GM12878 (cell line): ENCODE measurements around the gene HMX2. TPM values are rescaled to one million over a fixed set of nuclear protein-coding genes. Genes with fewer than 3 reads are reported as not detected.

Experiments
- ATAC-seq: fragments of 200-7000 bp; cut with Tn5 transposase; 3 replicates; pipeline ENCODE4 v1.9.1; 2020; ENCODE audit warnings: mild to moderate bottlenecking, moderate library complexity
- BruUV-seq: library from RNA; stranded (reverse); fragments of 400-500 nt; replicated peaks from 2 replicates; lab custom pipeline; 2021; lab: Mats Ljungman, UMichigan
- CTCF ChIA-PET: fragments of 300-600 bp; sonication (Branson Sonifier 250); formaldehyde crosslinking; extraction: SDS; loops from one replicate; lab custom pipeline; 2021; ENCODE audit warnings: inconsistent platforms; lab: Yijun Ruan, JAX
- POLR2A ChIA-PET: fragments of 350-600 bp; formaldehyde crosslinking; extraction: SDS; loops from one replicate; lab custom pipeline; 2021; ENCODE audit warnings: inconsistent platforms; lab: Charles Lee
- RAD21 ChIA-PET: fragments of 300-600 bp; sonication (Branson Sonifier 250); formaldehyde crosslinking; loops from one replicate; lab custom pipeline; 2023; ENCODE audit warnings: antibody characterized with exemption; ENCODE audit not compliant: unreplicated experiment; lab: Charles Lee
- SMC1A ChIA-PET: fragments of 300-600 bp; sonication (Branson Sonifier 250); formaldehyde crosslinking; loops from one replicate; lab custom pipeline; 2023; ENCODE audit not compliant: unreplicated experiment, uncharacterized antibody; lab: Charles Lee
- DNase-seq: peaks from one replicate; pipeline ENCODE4 v3.0.0-alpha.2; 2011; ENCODE audit warnings: low read depth, low spot score
- FAIRE-seq: peaks from 3 replicates; lab custom pipeline; 2011; peaks lifted over from hg19 to GRCh38; lab: Jason Lieb, UNC
- H2AFZ ChIP-seq: 2 replicates; pipeline ENCODE4 v1.6.0; 2011; ENCODE audit warnings: low read depth, low read length, control low read depth; ENCODE audit not compliant: control insufficient read depth
- H3K27ac ChIP-seq: 2 replicates; pipeline ENCODE4 v1.5.1; 2011; ENCODE audit warnings: control low read depth; ENCODE audit not compliant: control insufficient read depth, insufficient read depth
- H3K27me3 ChIP-seq, 2 experiments: replicated peaks in 1 of 2; 2 replicates each; pipeline versions ENCODE4 v1.6.0 to v1.6.1; 2011; ENCODE audit warnings: low read length in 1 of 2; ENCODE audit not compliant: control insufficient read depth in 2 of 2, insufficient read depth in 2 of 2
- H3K36me3 ChIP-seq, 2 experiments: 2 replicates each; pipeline ENCODE4 v1.5.1; 2011; ENCODE audit warnings: low read length in 1 of 2; ENCODE audit not compliant: control insufficient read depth in 2 of 2, insufficient read depth in 2 of 2
- H3K4me1 ChIP-seq: 2 replicates; pipeline ENCODE4 v1.6.1; 2011; ENCODE audit warnings: mild to moderate bottlenecking, low read length, moderate library complexity, mixed read lengths; ENCODE audit not compliant: control insufficient read depth, insufficient read depth
- H3K4me2 ChIP-seq: 2 replicates; pipeline ENCODE4 v1.6.0; 2011; ENCODE audit warnings: control low read depth; ENCODE audit not compliant: control insufficient read depth, insufficient read depth
- H3K4me3 ChIP-seq: fragments of 200-600 bp; sonication (generic); 2 replicates; pipeline ENCODE4 v1.5.1; 2016
- H3K79me2 ChIP-seq: 2 replicates; pipeline ENCODE4 v1.6.0; 2011; ENCODE audit warnings: low read length; ENCODE audit not compliant: control insufficient read depth, insufficient read depth
- H3K9ac ChIP-seq: 2 replicates; pipeline ENCODE4 v1.8.0; 2011; ENCODE audit warnings: low read length, control low read depth, mixed read lengths; ENCODE audit not compliant: control insufficient read depth, insufficient read depth
- H3K9me3 ChIP-seq: replicated peaks from 3 replicates; pipeline ENCODE4 v1.5.1; 2011; ENCODE audit warnings: mild to moderate bottlenecking, low read length; ENCODE audit not compliant: control insufficient read depth, insufficient read depth
- H4K20me1 ChIP-seq: 2 replicates; pipeline ENCODE4 v1.6.0; 2011; ENCODE audit not compliant: control insufficient read depth, insufficient read depth
- CBFB ChIP-seq: IDR thresholded peaks from 2 replicates; pipeline ENCODE4 v1.6.1; 2016; ENCODE audit warnings: antibody characterized with exemption, low read depth
- DPF2 ChIP-seq: fragments of 450-650 bp; IDR thresholded peaks from 2 replicates; pipeline ENCODE4 v1.6.1; 2017; ENCODE audit warnings: mild to moderate bottlenecking
- EGR1 ChIP-seq, 2 experiments: IDR thresholded peaks; 1 replicate in 1 of 2; 2 replicates in 1 of 2; pipeline ENCODE4 v1.6.1; 2011 to 2012; ENCODE audit warnings: low read depth in 2 of 2, low read length in 2 of 2, borderline replicate concordance in 1 of 2, mild to moderate bottlenecking in 1 of 2, moderate library complexity in 1 of 2
- FOXK2 ChIP-seq: fragments of 450-650 bp; IDR thresholded peaks from 2 replicates; pipeline ENCODE4 v1.6.1; 2017; ENCODE audit warnings: mild to moderate bottlenecking, moderate library complexity
- HDAC2 ChIP-seq: fragments of 200-600 bp; sonication (generic); IDR thresholded peaks from 2 replicates; pipeline ENCODE4 v1.6.1; 2017
- HDAC6 ChIP-seq: fragments of 200-600 bp; sonication (generic); IDR thresholded peaks from one replicate; pipeline ENCODE4 v1.8.0; 2017; ENCODE audit warnings: antibody characterized with exemption; ENCODE audit not compliant: unreplicated experiment
- IRF4 ChIP-seq: IDR thresholded peaks from 2 replicates; pipeline ENCODE4 v1.6.1; 2011; ENCODE audit warnings: low read depth, low read length
- KAT2A ChIP-seq: conservative IDR thresholded peaks from 2 replicates; pipeline ENCODE4 v1.6.1; 2011; ENCODE audit warnings: low read depth, low read length; ENCODE audit not compliant: control insufficient read depth
- RAD51 ChIP-seq: fragments of 450-650 bp; IDR thresholded peaks from 2 replicates; pipeline ENCODE4 v1.6.1; 2016; ENCODE audit warnings: moderate library complexity, mild to moderate bottlenecking, inconsistent platforms
- RCOR1 ChIP-seq: conservative IDR thresholded peaks from 2 replicates; pipeline ENCODE4 v1.6.1; 2012; ENCODE audit warnings: low read depth, low read length, improper control_type of control experiment
- RFX5 ChIP-seq: IDR thresholded peaks from 2 replicates; pipeline ENCODE4 v1.6.1; 2011; ENCODE audit warnings: low read depth, low read length, improper control_type of control experiment
- SMAD5 ChIP-seq: IDR thresholded peaks from 2 replicates; pipeline ENCODE4 v1.6.1; 2016; ENCODE audit warnings: antibody characterized with exemption, low read depth
- STAT3 ChIP-seq: IDR thresholded peaks from 2 replicates; pipeline ENCODE4 v1.6.1; 2011; ENCODE audit warnings: low read depth, low read length, improper control_type of control experiment
- YBX1 ChIP-seq: fragments of 450-650 bp; IDR thresholded peaks from 2 replicates; pipeline ENCODE4 v1.6.1; 2016; ENCODE audit warnings: antibody characterized with exemption
- ZNF207 ChIP-seq: fragments of 450-650 bp; IDR thresholded peaks from 2 replicates; pipeline ENCODE4 v1.6.1; 2014; ENCODE audit warnings: antibody characterized with exemption, mild to moderate bottlenecking, borderline replicate concordance
- ZNF274 ChIP-seq: IDR thresholded peaks from one replicate; pipeline ENCODE4 v1.8.0; 2011; ENCODE audit not compliant: insufficient read length, insufficient read depth
- WGBS: methylation state at CpG from one replicate; pipeline ENCODE4 v1.1.6; 2016; ENCODE audit warnings: low lambda C conversion rate; ENCODE audit not compliant: insufficient replicate concordance, insufficient coverage; ENCODE audit errors: missing lambda C conversion rate; 5-methylcytosine and 5-hydroxymethylcytosine counted together
- in situ Hi-C: fragments of 300-500 bp; cut with MboI; formaldehyde crosslinking; loops from 9 replicates; pipeline ENCODE4 v1.14.3; 2018; ENCODE audit warnings: mixed read lengths
- intact Hi-C: fragments of 100-400 bp; cut with micrococcal nuclease; formaldehyde crosslinking; loops from one replicate; pipeline ENCODE4 v1.14.2; 2022; ENCODE audit not compliant: unreplicated experiment
- polyA plus RNA-seq, 11 experiments: library from polyadenylated mRNA; depleted of rRNA in 4 of 11; unstranded in 6 of 11; stranded (reverse) in 5 of 11; fragments of >200 nt; fragmentation: Nextera tagmentation in 4 of 11; fragmentation: Illumina TruSeq in 1 of 11; extraction: Ambion mirVana in 4 of 11; extraction: Trizol in 1 of 11; gene quantifications; 1 replicate in 1 of 11; 2 replicates in 10 of 11; pipeline versions ENCODE4 v1.2.1 to v1.2.3, GENCODE V29; 2011 to 2016; ENCODE audit warnings: inconsistent platforms in 2 of 11, missing spikeins in 2 of 11, low read depth in 1 of 11
- total RNA-seq, 4 experiments: library from RNA; depleted of rRNA in 3 of 4; stranded (reverse); fragments of >200 nt in 3 of 4; fragmentation: Illumina TruSeq in 1 of 4; extraction: Trizol in 1 of 4; gene quantifications; 2 replicates each; pipeline versions ENCODE4 v1.2.1 to v1.2.3, GENCODE V29; 2013 to 2021
- TF ChIP-seq, protein P1 (sequence below): fragments of 450-650 bp; IDR thresholded peaks from 2 replicates; pipeline ENCODE4 v1.6.1; 2017; ENCODE audit warnings: low read depth, mild to moderate bottlenecking, moderate library complexity
- TF ChIP-seq, protein P2 (sequence below): IDR thresholded peaks from 2 replicates; pipeline ENCODE4 v1.6.1; 2011; ENCODE audit warnings: low read depth, low read length, improper control_type of control experiment, borderline replicate concordance
- TF ChIP-seq, protein P3 (sequence below): IDR thresholded peaks from 2 replicates; pipeline ENCODE4 v1.6.1; 2011; ENCODE audit warnings: mild to moderate bottlenecking, low read depth, low read length, moderate library complexity; ENCODE audit not compliant: insufficient replicate concordance
- TF ChIP-seq, protein P4 (sequence below): fragments of 450-650 bp; IDR thresholded peaks from 2 replicates; pipeline ENCODE4 v1.6.1; 2016; ENCODE audit warnings: mild to moderate bottlenecking

HMX2 gene
- total and polyA plus RNA-seq, 10 of the 15 experiments (the other 5 are each of a cell fraction or from before 2014, with no cell fraction given), result 1.4 to 31.3 (median 16.8) TPM; not detected in 1

DNA sequence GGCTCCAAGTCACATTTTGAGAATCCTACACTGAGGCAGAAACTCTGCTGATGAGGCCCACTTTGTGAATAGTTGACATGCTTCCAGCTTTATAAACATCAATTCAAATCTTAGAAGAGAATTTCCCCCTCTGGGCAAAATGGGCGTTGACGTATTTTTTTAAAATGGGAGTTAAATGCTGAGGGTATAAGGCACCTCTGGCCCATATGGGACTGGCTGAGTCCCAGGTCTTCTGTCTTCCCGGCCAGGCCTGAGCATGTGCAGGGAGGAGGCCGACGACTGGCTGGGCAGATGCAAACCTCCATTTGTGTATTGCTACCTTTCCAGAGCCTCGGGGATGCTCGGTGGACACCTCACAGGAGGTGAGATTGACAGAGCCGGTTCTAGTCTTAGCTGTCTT, 44.0 kb downstream of the HMX2 start (continued):
- TF ChIP-seq, protein P1, sequence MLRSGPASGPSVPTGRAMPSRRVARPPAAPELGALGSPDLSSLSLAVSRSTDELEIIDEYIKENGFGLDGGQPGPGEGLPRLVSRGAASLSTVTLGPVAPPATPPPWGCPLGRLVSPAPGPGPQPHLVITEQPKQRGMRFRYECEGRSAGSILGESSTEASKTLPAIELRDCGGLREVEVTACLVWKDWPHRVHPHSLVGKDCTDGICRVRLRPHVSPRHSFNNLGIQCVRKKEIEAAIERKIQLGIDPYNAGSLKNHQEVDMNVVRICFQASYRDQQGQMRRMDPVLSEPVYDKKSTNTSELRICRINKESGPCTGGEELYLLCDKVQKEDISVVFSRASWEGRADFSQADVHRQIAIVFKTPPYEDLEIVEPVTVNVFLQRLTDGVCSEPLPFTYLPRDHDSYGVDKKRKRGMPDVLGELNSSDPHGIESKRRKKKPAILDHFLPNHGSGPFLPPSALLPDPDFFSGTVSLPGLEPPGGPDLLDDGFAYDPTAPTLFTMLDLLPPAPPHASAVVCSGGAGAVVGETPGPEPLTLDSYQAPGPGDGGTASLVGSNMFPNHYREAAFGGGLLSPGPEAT, result no peak
- TF ChIP-seq RFX5 (no peak), HDAC6 (no peak), ZNF207 (no peak), CBFB (no peak), SMAD5 (no peak), DPF2 (no peak), YBX1 (no peak)

DNA sequence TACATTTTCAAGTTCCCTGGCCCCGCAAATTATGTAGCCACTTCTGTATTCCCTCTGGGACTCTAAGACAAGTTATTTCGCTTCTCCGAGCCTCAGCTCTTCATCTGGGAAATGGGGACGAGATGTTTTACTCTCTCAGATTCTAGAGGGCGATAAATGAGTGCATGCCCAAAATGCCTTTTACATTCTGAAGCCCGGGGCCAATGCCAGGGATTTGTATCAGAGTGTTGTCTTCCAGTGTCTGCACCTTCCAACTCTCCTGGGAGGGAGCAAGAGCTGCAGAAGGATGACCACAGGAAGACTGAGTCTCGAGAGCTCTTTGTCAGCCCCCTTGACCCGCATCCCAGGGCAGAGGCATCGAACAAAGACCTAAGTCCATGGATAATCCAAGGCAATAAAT, 46.1 kb downstream of the HMX2 start:
- H3K36me3 ChIP-seq, result peaks cover 0 to 3% of the 10 kb centered on the region in 2 experiments; a peak in 1 of 4 replicates
- no peak overlapping the region for H3K27ac ChIP-seq
- POLR2A ChIA-PET, result interaction anchor here (0.5 kb wide), 1 partner anchor 681 kb away, joined by 3 read pairs; no protein-coding TSS in a partner anchor
- H3K4me2 ChIP-seq, result no peak overlapping the region
- no peaks in the 10 kb centered on the region for H4K20me1 ChIP-seq
- ATAC-seq (no peak), DNase-seq (no peak), FAIRE-seq (no peak)
- in situ Hi-C loops (no loop called here), intact Hi-C loops (no loop called here)
- no peak overlapping the region for H3K9ac ChIP-seq
- no peak overlapping the region for H3K4me3 ChIP-seq
- no peak overlapping the region for H2AFZ ChIP-seq
- RAD21 ChIA-PET, result no interaction called here
- H3K79me2 ChIP-seq, result no peaks in the 10 kb centered on the region
- H3K4me1 ChIP-seq, result no peaks in the 10 kb centered on the region
- H3K27me3 ChIP-seq, result no peaks in the 10 kb centered on the region
- no peaks in the 10 kb centered on the region for H3K9me3 ChIP-seq
- 92% methylated on average over 9 of the region's 9 CpGs for WGBS
- CTCF ChIA-PET, result no interaction called here
- BruUV-seq, result no TSS peak
- SMC1A ChIA-PET, result no interaction called here
- TF ChIP-seq, protein P2, sequence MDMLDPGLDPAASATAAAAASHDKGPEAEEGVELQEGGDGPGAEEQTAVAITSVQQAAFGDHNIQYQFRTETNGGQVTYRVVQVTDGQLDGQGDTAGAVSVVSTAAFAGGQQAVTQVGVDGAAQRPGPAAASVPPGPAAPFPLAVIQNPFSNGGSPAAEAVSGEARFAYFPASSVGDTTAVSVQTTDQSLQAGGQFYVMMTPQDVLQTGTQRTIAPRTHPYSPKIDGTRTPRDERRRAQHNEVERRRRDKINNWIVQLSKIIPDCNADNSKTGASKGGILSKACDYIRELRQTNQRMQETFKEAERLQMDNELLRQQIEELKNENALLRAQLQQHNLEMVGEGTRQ, result no peak
- TF ChIP-seq IRF4 (no peak), EGR1 (IDR thresholded peaks at IDR 0.05; ENCODE audit: borderline replicate concordance in 1 of 2, low read depth in 2 of 2, low read length in 2 of 2) (no peak), KAT2A (no peak), FOXK2 (no peak), HDAC2 (no peak), ZNF274 (no peak), STAT3 (no peak), SMAD5 (no peak), RCOR1 (no peak), RAD51 (no peak)
- TF ChIP-seq, protein P3, sequence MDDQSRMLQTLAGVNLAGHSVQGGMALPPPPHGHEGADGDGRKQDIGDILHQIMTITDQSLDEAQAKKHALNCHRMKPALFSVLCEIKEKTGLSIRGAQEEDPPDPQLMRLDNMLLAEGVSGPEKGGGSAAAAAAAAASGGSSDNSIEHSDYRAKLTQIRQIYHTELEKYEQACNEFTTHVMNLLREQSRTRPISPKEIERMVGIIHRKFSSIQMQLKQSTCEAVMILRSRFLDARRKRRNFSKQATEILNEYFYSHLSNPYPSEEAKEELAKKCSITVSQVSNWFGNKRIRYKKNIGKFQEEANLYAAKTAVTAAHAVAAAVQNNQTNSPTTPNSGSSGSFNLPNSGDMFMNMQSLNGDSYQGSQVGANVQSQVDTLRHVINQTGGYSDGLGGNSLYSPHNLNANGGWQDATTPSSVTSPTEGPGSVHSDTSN, result no peak
- TF ChIP-seq, protein P4, sequence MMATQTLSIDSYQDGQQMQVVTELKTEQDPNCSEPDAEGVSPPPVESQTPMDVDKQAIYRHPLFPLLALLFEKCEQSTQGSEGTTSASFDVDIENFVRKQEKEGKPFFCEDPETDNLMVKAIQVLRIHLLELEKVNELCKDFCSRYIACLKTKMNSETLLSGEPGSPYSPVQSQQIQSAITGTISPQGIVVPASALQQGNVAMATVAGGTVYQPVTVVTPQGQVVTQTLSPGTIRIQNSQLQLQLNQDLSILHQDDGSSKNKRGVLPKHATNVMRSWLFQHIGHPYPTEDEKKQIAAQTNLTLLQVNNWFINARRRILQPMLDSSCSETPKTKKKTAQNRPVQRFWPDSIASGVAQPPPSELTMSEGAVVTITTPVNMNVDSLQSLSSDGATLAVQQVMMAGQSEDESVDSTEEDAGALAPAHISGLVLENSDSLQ, result no peak
